ENCODE measurements around the gene EHMT1. TPM values are rescaled to one million over a fixed set of nuclear protein-coding genes. Genes with fewer than 3 reads are reported as not detected.

Gene EHMT1
- total and polyA plus RNA-seq, 2 of the 8 experiments (the other 6 are each of a cell fraction or from before 2014, with no cell fraction given) = 95.7 to 163 TPM

GRCh38 chr9:137613259-137613658, 5.5 kb upstream of the EHMT1 start:
- Histone ChIP-seq H3K4ac (replicated peaks; ENCODE audit: insufficient read length, low read depth, low read length) (no peak overlapping the region), H3K9ac (replicated peaks in 1 of 4; ENCODE audit: extremely low read depth in 1 of 4, low read depth in 3 of 4, low read length in 3 of 4) (no peak overlapping the region)
- no peak for FAIRE-seq

More at GRCh38 chr9:137613259-137613658, 5.5 kb upstream of the EHMT1 start:
- Histone ChIP-seq H4K91ac (replicated peaks; ENCODE audit: insufficient read length, low read length) (peak overlapping the region; percentile 27), H3K36me3 (ENCODE audit: control insufficient read depth in 2 of 4, insufficient read depth in 4 of 4, low read length in 3 of 4) (peaks cover 3 to 25% (median 11%) of the 10 kb centered on the region in 4 experiments; a peak in 6 of 8 replicates), H3K27me3 (replicated peaks in 1 of 4; ENCODE audit: control insufficient read depth in 3 of 4, extremely low read depth in 1 of 4, insufficient read depth in 3 of 4, low read length in 3 of 4) (no peaks in the 10 kb centered on the region), H3K4me2 (ENCODE audit: insufficient read depth in 1 of 2, low read depth in 2 of 2, low read length in 2 of 2) (no peak overlapping the region), H3K14ac (ENCODE audit: insufficient read length) (no peak overlapping the region), H3K4me1 (replicated peaks in 1 of 4; ENCODE audit: control insufficient read depth in 3 of 4, insufficient read depth in 4 of 4, low read length in 3 of 4) (peaks cover 0 to 9% (median 5%) of the 10 kb centered on the region in 4 experiments; a peak in 4 of 7 replicates), H2AFZ (ENCODE audit: low read length) (no peak overlapping the region), H4K5ac (ENCODE audit: insufficient read length, low read depth, low read length) (no peak overlapping the region), H3K9me3 (ENCODE audit: insufficient read depth in 2 of 2, low read depth in 1 of 2, low read length in 1 of 2) (no peaks in the 10 kb centered on the region), H2AK5ac (ENCODE audit: low read depth, low read length) (no peak overlapping the region), H3K18ac (ENCODE audit: extremely low read depth, low read length) (no peak overlapping the region), H4K20me1 (replicated peaks in 1 of 2; ENCODE audit: control insufficient read depth in 1 of 2, insufficient read depth in 2 of 2, low read length in 2 of 2) (peaks cover 13 to 22% of the 10 kb centered on the region in 2 experiments), H2BK120ac (replicated peaks; ENCODE audit: low read depth, low read length) (no peak overlapping the region), H3K4me3 (ENCODE audit: extremely low read depth in 1 of 4, insufficient read depth in 2 of 4, low read depth in 3 of 4, low read length in 4 of 4) (no peak overlapping the region), H3K79me1 (ENCODE audit: low read depth, low read length) (peaks cover 5% of the 10 kb centered on the region; the same call in 1 of the 2 replicates), H2BK12ac (ENCODE audit: low read depth, low read length) (no peak overlapping the region), H3K23ac (ENCODE audit: insufficient read length) (no peak overlapping the region), H3K79me2 (ENCODE audit: control insufficient read depth in 1 of 2, insufficient read depth in 2 of 2, low read length in 2 of 2) (peaks cover 0 to 21% of the 10 kb centered on the region in 2 experiments; a peak in 2 of 4 replicates), H3K23me2 (ENCODE audit: low read depth, low read length) (peaks cover 2% of the 10 kb centered on the region; the same call in 1 of the 2 replicates), H3K27ac (ENCODE audit: low read depth, low read length) (peak overlapping the region; percentile 45; the same call in 1 of the 2 replicates), H3K56ac (replicated peaks; ENCODE audit: insufficient read length, low read depth, low read length) (no peak overlapping the region), H2BK15ac (ENCODE audit: low read length) (0 out of 2 replicates have a peak overlapping the region, but pooled peaks have one; percentile 29), H4K8ac (ENCODE audit: extremely low read depth, insufficient read depth, low read length) (peak overlapping the region; percentile 25; the same call in 1 of the 2 replicates), H2BK20ac (ENCODE audit: low read length) (no peak overlapping the region), H2BK5ac (ENCODE audit: low read depth, low read length) (peak overlapping the region; percentile 52; the same call in 1 of the 2 replicates)
- no peak for TF ChIP-seq HDAC2 (IDR thresholded peaks at IDR 0.05; ENCODE audit: borderline replicate concordance in 1 of 2, low read depth in 2 of 2, low read length in 2 of 2)
- no peak for DNase-seq (ENCODE audit: low read depth in 1 of 2, low spot score in 2 of 2)
- WGBS, 2 experiments (ENCODE audit: extremely low coverage in 1 of 2, insufficient coverage in 1 of 2, insufficient read length in 1 of 2, insufficient replicate concordance in 2 of 2, low coverage in 1 of 2, low lambda C conversion rate in 2 of 2, missing lambda C conversion rate in 1 of 2) = 85% methylated on average over 3 of the region's 5 CpGs; no CpG with 5 or more reads in 1 of the 2 experiments
- ChIA-PET POLR2A (ENCODE audit: partially characterized antibody) (interaction anchor here (0.7 to 1.7 kb wide), 3 partner anchors 11 to 54 kb away, joined by 3 to 4 read pairs (median 3); no protein-coding TSS in a partner anchor), CTCF (ENCODE audit: partially characterized antibody) (interaction anchor here (1.1 to 2.4 kb wide), 2 partner anchors 30 to 32 kb away, joined by 4 to 14 read pairs; no protein-coding TSS in a partner anchor)

Data from H1 (cell line).